ENCODE results near the gene LDLR.
"Not testable (repeated sequence)": the region's sequence is repeated elsewhere in the genome, so short reads cannot be mapped to it uniquely, and the experiment has no call there.

Gene LDLR

DNA sequence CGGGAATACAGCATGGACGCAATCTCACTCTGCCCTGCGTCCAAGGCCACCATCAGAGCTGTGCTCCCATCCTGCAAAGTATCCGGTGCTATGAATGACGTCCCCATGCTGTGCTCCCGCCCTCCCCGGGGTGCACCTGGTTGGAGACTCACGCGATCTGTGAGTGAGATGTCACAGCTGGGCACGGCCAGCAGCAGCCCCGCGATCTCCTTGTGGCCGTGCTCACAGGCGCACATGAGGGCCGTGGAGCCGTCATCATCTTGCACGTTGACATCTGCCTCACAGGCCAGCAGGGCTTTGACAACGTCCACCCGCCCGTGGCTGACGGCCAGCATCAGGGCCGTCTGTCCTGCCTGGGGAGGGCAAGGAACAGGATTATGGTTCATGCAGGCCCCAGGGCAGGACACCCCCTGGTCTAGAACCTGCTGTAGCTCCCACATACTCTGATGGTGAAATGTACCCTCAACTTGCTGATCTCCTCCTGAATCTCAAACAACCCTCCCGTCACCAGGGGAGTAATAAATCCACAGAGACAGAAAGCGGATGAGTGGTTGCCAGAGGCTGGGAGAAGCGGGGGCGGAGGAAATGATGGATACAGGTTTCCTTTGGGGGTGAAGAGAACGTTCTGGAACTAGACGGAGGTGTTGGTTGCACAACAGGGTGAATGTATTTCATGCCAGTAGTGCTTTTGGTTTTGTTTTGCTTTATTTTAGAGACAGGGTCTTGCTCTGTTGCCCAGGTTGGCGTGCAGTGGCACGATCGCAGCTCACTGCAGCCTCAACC, 80.8 kb downstream of the LDLR start:
- H3K4me1 ChIP-seq (ENCODE audit: insufficient read depth, low read length): no peaks in the 10 kb centered on the region

DNA sequence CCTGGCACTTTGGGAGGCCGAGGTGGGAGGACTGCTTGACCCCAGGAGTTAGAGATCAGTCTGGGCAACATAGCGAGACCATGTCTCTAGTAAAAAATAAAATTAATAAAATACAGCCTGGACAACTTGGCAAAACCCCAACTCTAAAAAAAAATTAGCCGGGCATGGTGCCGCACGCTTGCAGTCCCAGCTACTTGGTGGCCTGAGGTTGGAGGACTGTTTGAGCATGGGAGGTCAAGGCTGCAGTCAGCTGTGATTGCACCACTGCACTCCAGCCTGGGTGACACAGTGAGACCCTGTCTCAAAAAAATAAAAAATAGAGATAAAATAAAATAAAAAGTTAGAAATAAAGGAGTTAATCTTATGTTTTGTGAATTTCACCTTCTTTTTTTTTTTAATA, 81.9 kb downstream of the LDLR start:
- Histone ChIP-seq H3K4me3 (ENCODE audit: low read length) (no peak overlapping the region), H3K4me1 (ENCODE audit: insufficient read depth, low read length) (no peaks in the 10 kb centered on the region), H3K9ac (ENCODE audit: low read depth, low read length) (no peak overlapping the region), H3K36me3 (ENCODE audit: insufficient read depth, low read depth, low read length) (peaks cover 59% of the 10 kb centered on the region), H3K9me3 (ENCODE audit: insufficient read depth, low read depth, low read length) (no peaks in the 10 kb centered on the region), H3K27ac (ENCODE audit: low read length) (no peak overlapping the region), H3K27me3 (ENCODE audit: insufficient read depth, low read length) (no peaks in the 10 kb centered on the region)

More for the DNA sequence above, 80.8 kb downstream of the LDLR start:
- Histone ChIP-seq H3K27me3 (ENCODE audit: insufficient read depth, low read length) (no peaks in the 10 kb centered on the region), H3K4me3 (ENCODE audit: low read length) (no peak overlapping the region), H3K9ac (ENCODE audit: low read depth, low read length) (no peak overlapping the region), H3K36me3 (ENCODE audit: insufficient read depth, low read depth, low read length) (peaks cover 59% of the 10 kb centered on the region), H3K27ac (ENCODE audit: low read length) (no peak overlapping the region), H3K9me3 (ENCODE audit: insufficient read depth, low read depth, low read length) (no peaks in the 10 kb centered on the region)

DNA sequence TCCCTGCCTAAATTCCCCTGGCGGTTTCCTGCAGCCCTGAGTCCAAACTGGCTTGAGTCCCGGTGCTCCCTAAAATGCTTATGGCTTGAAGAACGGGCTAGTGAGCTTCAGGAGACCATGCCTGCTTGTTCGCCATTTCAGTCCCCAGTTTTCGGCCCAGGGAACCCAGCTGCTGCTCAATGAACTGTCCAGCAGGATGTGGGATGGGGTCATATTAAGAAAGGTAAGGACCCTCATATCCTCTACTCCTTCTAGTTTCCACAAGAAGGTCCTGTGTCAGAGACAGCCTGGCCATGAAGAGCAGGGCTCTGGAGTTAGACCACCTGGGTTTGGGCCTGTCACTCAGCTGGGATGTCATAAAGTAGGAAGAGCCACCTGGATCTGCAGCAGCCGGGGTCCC, 83.3 kb downstream of the LDLR start:
- H3K9ac ChIP-seq (ENCODE audit: low read depth, low read length): no peak overlapping the region
- H3K9me3 ChIP-seq (ENCODE audit: insufficient read depth, low read depth, low read length): no peaks in the 10 kb centered on the region

GRCh38 chr19:11173516-11174155, 84.4 kb downstream of the LDLR start:
- no peaks in the 10 kb centered on the region for H3K9me3 ChIP-seq (ENCODE audit: insufficient read depth, low read depth, low read length)
- H3K36me3 ChIP-seq (ENCODE audit: insufficient read depth, low read depth, low read length): peaks cover 59% of the 10 kb centered on the region
- H3K9ac ChIP-seq (ENCODE audit: low read depth, low read length): no peak overlapping the region
- no peak overlapping the region for H3K27ac ChIP-seq (ENCODE audit: low read length)
- H3K4me3 ChIP-seq (ENCODE audit: low read length): no peak overlapping the region
- no peaks in the 10 kb centered on the region for H3K4me1 ChIP-seq (ENCODE audit: insufficient read depth, low read length)
- H3K27me3 ChIP-seq (ENCODE audit: insufficient read depth, low read length): no peaks in the 10 kb centered on the region

More for the DNA sequence above, 83.3 kb downstream of the LDLR start:
- Histone ChIP-seq H3K27me3 (ENCODE audit: insufficient read depth, low read length) (no peaks in the 10 kb centered on the region), H3K27ac (ENCODE audit: low read length) (no peak overlapping the region), H3K4me3 (ENCODE audit: low read length) (no peak overlapping the region), H3K36me3 (ENCODE audit: insufficient read depth, low read depth, low read length) (peaks cover 63% of the 10 kb centered on the region), H3K4me1 (ENCODE audit: insufficient read depth, low read length) (no peaks in the 10 kb centered on the region)

GRCh38 chr19:11174336-11174735, 85.1 kb downstream of the LDLR start:
- no peaks in the 10 kb centered on the region for H3K9me3 ChIP-seq (ENCODE audit: insufficient read depth, low read depth, low read length)
- H3K4me1 ChIP-seq (ENCODE audit: insufficient read depth, low read length): no peaks in the 10 kb centered on the region
- H3K36me3 ChIP-seq (ENCODE audit: insufficient read depth, low read depth, low read length): peaks cover 54% of the 10 kb centered on the region
- no peak overlapping the region for H3K4me3 ChIP-seq (ENCODE audit: low read length)
- H3K9ac ChIP-seq (ENCODE audit: low read depth, low read length): no peak overlapping the region
- no peaks in the 10 kb centered on the region for H3K27me3 ChIP-seq (ENCODE audit: insufficient read depth, low read length)
- no peak overlapping the region for H3K27ac ChIP-seq (ENCODE audit: low read length)

GRCh38 chr19:11175920-11176319, 86.7 kb downstream of the LDLR start:
- Histone ChIP-seq H3K9me3 (ENCODE audit: insufficient read depth, low read depth, low read length) (no peaks in the 10 kb centered on the region), H3K27me3 (ENCODE audit: insufficient read depth, low read length) (no peaks in the 10 kb centered on the region), H3K27ac (ENCODE audit: low read length) (no peak overlapping the region), H3K36me3 (ENCODE audit: insufficient read depth, low read depth, low read length) (peaks cover 43% of the 10 kb centered on the region), H3K4me1 (ENCODE audit: insufficient read depth, low read length) (no peaks in the 10 kb centered on the region), H3K9ac (ENCODE audit: low read depth, low read length) (no peak overlapping the region), H3K4me3 (ENCODE audit: low read length) (no peak overlapping the region)

GRCh38 chr19:11176466-11177193, 87.4 kb downstream of the LDLR start:
- Histone ChIP-seq H3K4me3 (ENCODE audit: low read length) (no peak overlapping the region), H3K9me3 (ENCODE audit: insufficient read depth, low read depth, low read length) (no peaks in the 10 kb centered on the region), H3K27me3 (ENCODE audit: insufficient read depth, low read length) (no peaks in the 10 kb centered on the region), H3K4me1 (ENCODE audit: insufficient read depth, low read length) (no peaks in the 10 kb centered on the region), H3K27ac (ENCODE audit: low read length) (no peak overlapping the region), H3K36me3 (ENCODE audit: insufficient read depth, low read depth, low read length) (peaks cover 43% of the 10 kb centered on the region), H3K9ac (ENCODE audit: low read depth, low read length) (no peak overlapping the region)

DNA sequence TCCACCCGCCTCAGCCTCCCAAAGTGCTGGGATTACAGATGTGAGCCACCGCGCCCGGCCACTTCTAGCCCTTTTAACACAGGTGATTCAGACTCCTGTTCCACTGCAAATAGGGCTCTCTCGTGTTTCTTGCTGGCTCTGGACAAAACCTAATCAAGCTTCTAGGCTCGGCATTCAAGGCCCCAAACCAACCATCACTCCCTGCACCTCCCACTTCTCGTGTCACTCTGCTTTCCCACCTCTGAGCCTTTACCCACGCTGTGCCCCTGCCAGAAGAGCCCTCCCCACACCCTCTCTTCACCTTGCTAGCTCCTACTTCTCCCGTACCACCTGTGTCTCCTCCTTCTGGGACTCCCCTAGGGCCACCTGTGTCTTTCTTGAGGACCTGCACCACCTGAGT, 88.3 kb downstream of the LDLR start:
- no peak overlapping the region for H3K4me3 ChIP-seq (ENCODE audit: low read length)
- no peaks in the 10 kb centered on the region for H3K4me1 ChIP-seq (ENCODE audit: insufficient read depth, low read length)
- no peak overlapping the region for H3K27ac ChIP-seq (ENCODE audit: low read length)
- no peak overlapping the region for H3K9ac ChIP-seq (ENCODE audit: low read depth, low read length)
- no peaks in the 10 kb centered on the region for H3K9me3 ChIP-seq (ENCODE audit: insufficient read depth, low read depth, low read length)
- no peaks in the 10 kb centered on the region for H3K27me3 ChIP-seq (ENCODE audit: insufficient read depth, low read length)
- H3K36me3 ChIP-seq (ENCODE audit: insufficient read depth, low read depth, low read length): peaks cover 39% of the 10 kb centered on the region

DNA sequence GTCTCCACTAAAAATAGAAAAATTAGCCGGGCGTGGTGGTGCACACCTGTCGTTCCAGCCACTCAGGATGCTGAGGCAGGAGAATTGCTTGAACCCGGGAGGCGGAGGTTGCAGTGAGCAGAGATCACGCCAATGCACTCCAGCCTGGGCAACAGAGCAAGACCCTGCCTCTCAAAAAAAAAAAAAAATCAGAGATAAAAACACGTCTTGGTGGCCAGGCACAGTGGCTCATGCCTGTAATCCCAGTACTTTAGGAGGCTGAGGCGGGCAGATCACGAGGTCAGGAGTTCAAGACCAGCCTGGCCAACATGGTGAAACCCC, 89.8 kb downstream of the LDLR start:
- not testable (repeated sequence) for H3K9ac ChIP-seq (ENCODE audit: low read depth, low read length); H3K27ac ChIP-seq (ENCODE audit: low read length); H3K9me3 ChIP-seq (ENCODE audit: insufficient read depth, low read depth, low read length); H3K4me3 ChIP-seq (ENCODE audit: low read length); H3K27me3 ChIP-seq (ENCODE audit: insufficient read depth, low read length); H3K4me1 ChIP-seq (ENCODE audit: insufficient read depth, low read length)
- H3K36me3 ChIP-seq (ENCODE audit: insufficient read depth, low read depth, low read length): peaks cover 25% of the 10 kb centered on the region

DNA sequence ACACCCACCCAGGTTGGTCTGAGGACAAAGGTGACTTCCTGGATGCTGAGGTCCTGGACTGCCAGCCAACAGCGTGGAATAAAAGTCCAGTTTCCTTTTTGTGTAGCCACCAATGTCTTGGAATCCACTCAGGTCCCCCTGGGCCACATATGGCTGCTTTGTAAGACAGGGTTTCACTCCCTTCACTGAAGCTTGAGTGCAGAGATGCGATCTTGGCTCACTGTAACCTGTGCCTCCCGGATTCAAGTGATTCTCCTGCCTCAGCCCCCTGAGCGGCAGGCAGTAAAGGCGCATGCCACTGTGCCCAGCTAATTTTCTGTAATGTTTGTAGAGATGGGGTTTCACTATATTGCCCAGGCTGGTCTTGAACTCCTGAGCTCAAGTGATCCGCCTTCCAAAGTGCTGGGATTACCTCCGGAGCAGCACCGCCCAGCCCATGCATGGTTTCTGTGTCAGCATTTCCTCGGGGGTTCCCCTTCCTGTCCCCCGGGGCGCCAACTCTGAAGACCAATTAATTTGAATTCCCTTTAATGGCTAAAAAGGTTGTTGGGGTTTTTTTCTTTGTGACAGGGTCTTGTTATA, 90.5 kb downstream of the LDLR start:
- H3K4me3 ChIP-seq (ENCODE audit: low read length): no peak overlapping the region

DNA sequence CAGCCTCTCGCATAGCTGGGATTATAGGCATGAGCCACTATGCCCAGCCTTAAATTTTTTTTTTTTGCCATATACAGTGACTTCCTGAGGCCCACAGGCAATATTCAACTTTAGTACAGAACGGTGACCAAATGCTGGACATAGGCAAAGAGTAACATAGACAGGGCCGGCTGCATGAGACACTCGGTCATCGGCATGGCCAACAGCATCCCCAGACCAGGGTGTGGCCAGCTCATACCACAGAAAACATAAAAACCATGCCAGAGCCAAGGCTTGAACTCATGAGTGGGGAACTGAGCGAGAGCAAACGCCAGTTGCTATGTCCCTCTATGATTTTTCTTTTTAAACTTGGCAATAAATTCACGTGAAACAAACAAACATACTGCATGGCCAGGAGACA, 91.1 kb downstream of the LDLR start:
- no peaks in the 10 kb centered on the region for H3K27me3 ChIP-seq (ENCODE audit: insufficient read depth, low read length)
- H3K36me3 ChIP-seq (ENCODE audit: insufficient read depth, low read depth, low read length): peaks cover 15% of the 10 kb centered on the region
- no peak overlapping the region for H3K9ac ChIP-seq (ENCODE audit: low read depth, low read length)
- no peak overlapping the region for H3K4me3 ChIP-seq (ENCODE audit: low read length)
- no peak overlapping the region for H3K27ac ChIP-seq (ENCODE audit: low read length)
- no peaks in the 10 kb centered on the region for H3K4me1 ChIP-seq (ENCODE audit: insufficient read depth, low read length)
- no peaks in the 10 kb centered on the region for H3K9me3 ChIP-seq (ENCODE audit: insufficient read depth, low read depth, low read length)

More for the DNA sequence above, 90.5 kb downstream of the LDLR start:
- Histone ChIP-seq H3K27ac (ENCODE audit: low read length) (no peak overlapping the region), H3K9ac (ENCODE audit: low read depth, low read length) (no peak overlapping the region), H3K9me3 (ENCODE audit: insufficient read depth, low read depth, low read length) (no peaks in the 10 kb centered on the region), H3K27me3 (ENCODE audit: insufficient read depth, low read length) (no peaks in the 10 kb centered on the region), H3K4me1 (ENCODE audit: insufficient read depth, low read length) (no peaks in the 10 kb centered on the region), H3K36me3 (ENCODE audit: insufficient read depth, low read depth, low read length) (peaks cover 18% of the 10 kb centered on the region)

Measured in iPS-20b (cell line).